H1 (cell line): ENCODE data around the gene GTPBP1. TPM values are rescaled to one million over a fixed set of nuclear protein-coding genes. Genes with fewer than 3 reads are reported as not detected.

Experiments
- CTCF ChIA-PET: fragments of 300-600 bp; sonication (Branson Sonifier 250); formaldehyde crosslinking; loops from one replicate; lab custom pipeline; 2021; ENCODE audit not compliant: partially characterized antibody; lab: Charles Lee
- POLR2A ChIA-PET: fragments of 300-600 bp; sonication (Branson Sonifier 250); formaldehyde crosslinking; loops from one replicate; lab custom pipeline; 2021; ENCODE audit warnings: inconsistent platforms; ENCODE audit not compliant: partially characterized antibody; lab: Charles Lee
- DNase-seq, 2 experiments: peaks; one replicate each; pipeline versions ENCODE4 v3.0.0 to v3.0.0-alpha.2; 2010 to 2022; ENCODE audit warnings: low spot score in 2 of 2, low read depth in 1 of 2, mixed read lengths in 1 of 2
- FAIRE-seq: peaks from 2 replicates; lab custom pipeline; 2011; peaks lifted over from hg19 to GRCh38; lab: Jason Lieb, UNC
- H2AFZ ChIP-seq: 2 replicates; pipeline ENCODE4 v1.8.1; 2012; ENCODE audit warnings: low read length, inconsistent platforms
- H2AK5ac ChIP-seq: 2 replicates; pipeline ENCODE4 v1.6.1; 2013; ENCODE audit warnings: low read depth, low read length
- H2BK120ac ChIP-seq: replicated peaks from 2 replicates; pipeline ENCODE3; 2013; ENCODE audit warnings: low read depth, low read length, inconsistent platforms
- H2BK12ac ChIP-seq: 2 replicates; pipeline ENCODE4 v1.6.1; 2013; ENCODE audit warnings: low read depth, low read length
- H2BK15ac ChIP-seq: 2 replicates; pipeline ENCODE4 v1.6.1; 2013; ENCODE audit warnings: low read length
- H2BK20ac ChIP-seq: 2 replicates; pipeline ENCODE4 v1.6.1; 2013; ENCODE audit warnings: low read length
- H2BK5ac ChIP-seq: 2 replicates; pipeline ENCODE4 v1.6.1; 2013; ENCODE audit warnings: low read depth, low read length
- H3K14ac ChIP-seq: 2 replicates; pipeline ENCODE4 v1.6.1; 2013; ENCODE audit warnings: inconsistent platforms; ENCODE audit not compliant: insufficient read length
- H3K18ac ChIP-seq: 2 replicates; pipeline ENCODE4 v1.6.1; 2013; ENCODE audit warnings: low read length; ENCODE audit errors: extremely low read depth
- H3K23ac ChIP-seq: 2 replicates; pipeline ENCODE4 v1.6.1; 2013; ENCODE audit warnings: inconsistent platforms; ENCODE audit not compliant: insufficient read length
- H3K23me2 ChIP-seq: 2 replicates; pipeline ENCODE4 v1.6.1; 2013; ENCODE audit warnings: low read depth, low read length
- H3K27ac ChIP-seq: 2 replicates; pipeline ENCODE4 v1.6.1; 2011; ENCODE audit warnings: low read depth, low read length, inconsistent platforms
- H3K27me3 ChIP-seq, 4 experiments: replicated peaks in 1 of 4; 1 replicate in 1 of 4; 2 replicates in 3 of 4; pipeline versions ENCODE4 v1.6.1 to v1.8.1; 2011 to 2013; ENCODE audit warnings: low read length in 3 of 4, mild to moderate bottlenecking in 3 of 4, inconsistent platforms in 2 of 4, mixed read lengths in 2 of 4, moderate library complexity in 1 of 4; ENCODE audit not compliant: control insufficient read depth in 3 of 4, insufficient read depth in 3 of 4; ENCODE audit errors: extremely low read depth in 1 of 4
- H3K36me3 ChIP-seq, 4 experiments: 2 replicates each; pipeline versions ENCODE4 v1.6.1 to v1.8.1; 2011 to 2013; ENCODE audit warnings: mild to moderate bottlenecking in 4 of 4, low read length in 3 of 4, moderate library complexity in 2 of 4, control low read depth in 1 of 4, inconsistent platforms in 1 of 4; ENCODE audit not compliant: insufficient read depth in 4 of 4, control insufficient read depth in 2 of 4
- H3K4ac ChIP-seq: replicated peaks from 2 replicates; pipeline ENCODE3; 2013; ENCODE audit warnings: low read length, low read depth, mixed read lengths, inconsistent platforms; ENCODE audit not compliant: insufficient read length
- H3K4me1 ChIP-seq, 4 experiments: replicated peaks in 1 of 4; 1 replicate in 1 of 4; 2 replicates in 3 of 4; pipeline versions ENCODE4 v1.6.1 to v1.8.1; 2011 to 2013; ENCODE audit warnings: low read length in 3 of 4, inconsistent platforms in 2 of 4, mixed read lengths in 1 of 4; ENCODE audit not compliant: insufficient read depth in 4 of 4, control insufficient read depth in 3 of 4
- H3K4me2 ChIP-seq, 2 experiments: 2 replicates each; pipeline versions ENCODE4 v1.6.1 to v1.8.1; 2011 to 2013; ENCODE audit warnings: low read depth in 2 of 2, low read length in 2 of 2, control low read depth in 1 of 2, inconsistent platforms in 1 of 2, mild to moderate bottlenecking in 1 of 2; ENCODE audit not compliant: insufficient read depth in 1 of 2
- H3K4me3 ChIP-seq, 4 experiments: fragments of 200-600, 300-600 bp in 1 of 4; sonication (generic), shearing (Covaris generic), sonication (Bioruptor Twin) in 1 of 4; 2 replicates each; pipeline versions ENCODE4 v1.5.1 to v1.8.1; 2011 to 2016; ENCODE audit warnings: low read length in 4 of 4, low read depth in 3 of 4, control low read depth in 2 of 4, inconsistent platforms in 2 of 4, mild to moderate bottlenecking in 2 of 4, mixed read lengths in 1 of 4, moderate library complexity in 1 of 4; ENCODE audit not compliant: insufficient read depth in 2 of 4; ENCODE audit errors: extremely low read depth in 1 of 4
- H3K56ac ChIP-seq: replicated peaks from 2 replicates; pipeline ENCODE3; 2013; ENCODE audit warnings: low read depth, mild to moderate bottlenecking, mixed read lengths, low read length, inconsistent platforms; ENCODE audit not compliant: insufficient read length
- H3K79me1 ChIP-seq: 2 replicates; pipeline ENCODE4 v1.6.1; 2013; ENCODE audit warnings: low read depth, low read length, control low read depth
- H3K79me2 ChIP-seq, 2 experiments: 2 replicates each; pipeline versions ENCODE4 v1.6.1 to v1.8.1; 2012 to 2013; ENCODE audit warnings: low read length in 2 of 2, mild to moderate bottlenecking in 2 of 2, inconsistent platforms in 1 of 2; ENCODE audit not compliant: insufficient read depth in 2 of 2, control insufficient read depth in 1 of 2
- H3K9ac ChIP-seq, 4 experiments: replicated peaks in 1 of 4; 1 replicate in 1 of 4; 2 replicates in 3 of 4; pipeline versions ENCODE4 v1.6.1 to v1.8.1; 2011 to 2013; ENCODE audit warnings: low read depth in 3 of 4, low read length in 3 of 4, control low read depth in 2 of 4, mild to moderate bottlenecking in 2 of 4, moderate library complexity in 2 of 4, inconsistent platforms in 1 of 4; ENCODE audit errors: extremely low read depth in 1 of 4
- H3K9me3 ChIP-seq, 2 experiments: 2 replicates each; pipeline versions ENCODE4 v1.6.1 to v1.8.1; 2012 to 2013; ENCODE audit warnings: mild to moderate bottlenecking in 2 of 2, moderate library complexity in 2 of 2, control low read depth in 1 of 2, inconsistent platforms in 1 of 2, low read depth in 1 of 2, low read length in 1 of 2, mixed read lengths in 1 of 2; ENCODE audit not compliant: insufficient read depth in 2 of 2
- H4K20me1 ChIP-seq, 2 experiments: replicated peaks in 1 of 2; 2 replicates each; pipeline versions ENCODE3 to v1.8.1; 2011 to 2013; ENCODE audit warnings: inconsistent platforms in 2 of 2, low read length in 2 of 2, mild to moderate bottlenecking in 1 of 2; ENCODE audit not compliant: insufficient read depth in 2 of 2, control insufficient read depth in 1 of 2
- H4K5ac ChIP-seq: 2 replicates; pipeline ENCODE4 v1.6.1; 2013; ENCODE audit warnings: low read length, low read depth, mixed read lengths, inconsistent platforms; ENCODE audit not compliant: insufficient read length
- H4K8ac ChIP-seq: 2 replicates; pipeline ENCODE4 v1.8.0; 2013; ENCODE audit warnings: mild to moderate bottlenecking, moderate library complexity, low read length, inconsistent platforms; ENCODE audit not compliant: insufficient read depth; ENCODE audit errors: extremely low read depth
- H4K91ac ChIP-seq: replicated peaks from 2 replicates; pipeline ENCODE3; 2013; ENCODE audit warnings: low read length, mixed read lengths, inconsistent platforms; ENCODE audit not compliant: insufficient read length
- ASH2L ChIP-seq: fragments of 200-600, 300-600 bp; sonication (generic); IDR thresholded peaks from one replicate; pipeline ENCODE4 v1.7.1; 2017; ENCODE audit warnings: low read length
- BRCA1 ChIP-seq: IDR thresholded peaks from 2 replicates; pipeline ENCODE4 v1.6.1; 2012; ENCODE audit warnings: low read depth, low read length, improper control_type of control experiment
- EP300 ChIP-seq, 2 experiments: IDR thresholded peaks; 1 replicate in 1 of 2; 2 replicates in 1 of 2; pipeline ENCODE4 v1.6.1; 2011 to 2012; ENCODE audit warnings: low read depth in 2 of 2, low read length in 2 of 2, mild to moderate bottlenecking in 2 of 2, borderline replicate concordance in 1 of 2, inconsistent platforms in 1 of 2, moderate library complexity in 1 of 2
- GTF2F1 ChIP-seq: IDR thresholded peaks from 2 replicates; pipeline ENCODE4 v1.6.1; 2012; ENCODE audit warnings: low read depth, low read length, improper control_type of control experiment, borderline replicate concordance
- HDAC6 ChIP-seq: IDR thresholded peaks from one replicate; pipeline ENCODE4 v1.7.1; 2012; ENCODE audit warnings: low read depth, mild to moderate bottlenecking, inconsistent platforms, low read length, moderate library complexity
- JUN ChIP-seq: IDR thresholded peaks from 2 replicates; pipeline ENCODE4 v1.6.1; 2011; ENCODE audit warnings: low read depth, mild to moderate bottlenecking, improper control_type of control experiment, low read length
- POLR2A ChIP-seq, 2 experiments: IDR thresholded peaks; 1 replicate in 1 of 2; 2 replicates in 1 of 2; pipeline ENCODE4 v1.6.1; 2011; ENCODE audit warnings: low read depth in 2 of 2, low read length in 2 of 2, mild to moderate bottlenecking in 2 of 2; ENCODE audit errors: control extremely low read depth in 1 of 2
- POLR2AphosphoS5 ChIP-seq: IDR thresholded peaks from 2 replicates; pipeline ENCODE4 v1.6.1; 2011; ENCODE audit warnings: low read depth, low read length
- SP2 ChIP-seq: IDR thresholded peaks from 2 replicates; pipeline ENCODE4 v1.6.1; 2012; ENCODE audit warnings: mild to moderate bottlenecking, low read length, inconsistent platforms
- SP4 ChIP-seq: IDR thresholded peaks from 2 replicates; pipeline ENCODE4 v1.6.1; 2012; ENCODE audit warnings: low read length, inconsistent platforms
- WGBS, 2 experiments: shearing (Covaris generic) in 1 of 2; methylation state at CpG; one replicate each; pipeline versions ENCODE4 v1.1.6 to v1.1.7; 2013 to 2015; ENCODE audit warnings: low lambda C conversion rate in 2 of 2, mixed read lengths in 2 of 2, inconsistent platforms in 1 of 2, low coverage in 1 of 2, missing lambda C conversion rate in 1 of 2; ENCODE audit not compliant: insufficient replicate concordance in 2 of 2, insufficient coverage in 1 of 2, insufficient read length in 1 of 2; ENCODE audit errors: extremely low coverage in 1 of 2, missing lambda C conversion rate in 1 of 2; 5-methylcytosine and 5-hydroxymethylcytosine counted together
- polyA plus RNA-seq, 7 experiments: library from polyadenylated mRNA; depleted of rRNA in 3 of 7; stranded (reverse) in 5 of 7; unstranded in 2 of 7; fragments of >200 nt in 5 of 7; fragments of 200-250 nt in 2 of 7; gene quantifications; 1 replicate in 5 of 7; 2 replicates in 1 of 7; 4 replicates in 1 of 7; pipeline versions ENCODE4 v1.2.1 to v1.2.3, GENCODE V29; 2011 to 2013; ENCODE audit warnings: missing spikeins in 2 of 7, mixed read lengths in 2 of 7
- total RNA-seq: library from RNA; stranded (reverse); fragmentation: NEBNext Ultra II Directional; extraction: Animal tissue kit (Norgen Biotek cat#: 25700); gene quantifications from 2 replicates; pipeline ENCODE4 v1.2.1, GENCODE V29; 2021
- TF ChIP-seq, protein P1 (sequence below), 3 experiments: IDR thresholded peaks; 1 replicate in 2 of 3; 2 replicates in 1 of 3; pipeline versions ENCODE4 v1.5.1 to v1.6.1; 2011; ENCODE audit warnings: low read length in 3 of 3, mild to moderate bottlenecking in 3 of 3, inconsistent platforms in 2 of 3, low read depth in 1 of 3, moderate library complexity in 1 of 3; ENCODE audit not compliant: insufficient read depth in 1 of 3; ENCODE audit errors: control extremely low read depth in 1 of 3

Gene GTPBP1
- total and polyA plus RNA-seq, 2 of the 8 experiments (the other 6 are each of a cell fraction or from before 2014, with no cell fraction given) = 53.1 to 91.8 TPM

DNA sequence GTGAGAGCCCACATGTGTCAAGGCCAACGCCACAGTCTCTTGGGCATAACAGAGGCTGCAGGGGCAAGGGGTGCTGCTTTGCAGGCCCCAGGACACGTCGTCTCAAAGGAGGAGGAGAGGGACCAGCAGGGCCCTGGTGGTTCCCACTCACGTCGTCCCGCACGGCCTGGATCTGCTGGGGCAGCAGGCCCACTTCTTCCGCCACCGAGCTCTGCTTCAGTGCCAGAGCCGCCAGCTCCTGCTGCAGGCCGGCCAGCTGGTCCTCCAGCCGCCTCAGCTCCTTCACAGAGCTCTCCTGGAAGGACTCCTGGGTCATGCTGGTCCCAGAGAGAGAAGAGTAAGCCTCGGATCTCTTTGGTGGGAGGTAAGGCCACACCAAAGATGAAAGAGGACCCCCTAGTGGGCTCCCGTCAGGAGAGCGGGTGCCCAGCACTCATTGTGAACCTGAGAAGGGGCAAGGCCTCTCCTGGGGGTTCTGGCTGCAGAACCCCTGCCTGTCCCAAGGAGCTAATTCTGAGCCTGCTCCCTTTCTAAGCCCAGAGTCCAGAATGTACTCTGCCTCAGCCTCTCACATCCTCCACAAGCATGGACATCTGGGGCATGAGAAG lies 34.5 kb downstream of the GTPBP1 start:
- FAIRE-seq (no peak), DNase-seq (no peak)
- Histone ChIP-seq H4K5ac (no peak overlapping the region), H3K56ac (no peak overlapping the region), H2AK5ac (no peak overlapping the region), H2BK120ac (no peak overlapping the region), H3K4ac (no peak overlapping the region), H3K4me3 (no peak overlapping the region), H3K79me2 (no peaks in the 10 kb centered on the region), H2BK5ac (no peak overlapping the region), H4K91ac (no peak overlapping the region), H3K9me3 (no peaks in the 10 kb centered on the region), H3K79me1 (no peaks in the 10 kb centered on the region), H2BK12ac (no peak overlapping the region), H4K8ac (no peak overlapping the region), H3K23me2 (no peaks in the 10 kb centered on the region), H2BK15ac (no peak overlapping the region), H3K14ac (no peak overlapping the region), H3K36me3 (peaks cover 0 to 12% (median 8%) of the 10 kb centered on the region in 4 experiments; a peak in 2 of 8 replicates), H2AFZ (no peak overlapping the region), H2BK20ac (no peak overlapping the region), H3K4me1 (no peaks in the 10 kb centered on the region), H4K20me1 (peaks cover 0 to 7% of the 10 kb centered on the region in 2 experiments), H3K27me3 (no peaks in the 10 kb centered on the region), H3K23ac (no peak overlapping the region), H3K27ac (no peak overlapping the region), H3K18ac (no peak overlapping the region), H3K9ac (no peak overlapping the region), H3K4me2 (no peak overlapping the region)
- ChIA-PET CTCF (interaction anchor here (0.8 to 11.1 kb wide), 4 partner anchors 9 to 130 kb away, joined by 3 to 95 read pairs (median 28); no protein-coding TSS in a partner anchor), POLR2A (interaction anchor here (1.2 to 13.2 kb wide), 7 partner anchors 8 to 28 kb away, joined by 3 to 112 read pairs (median 12); partner anchors contain the start of gene SUN2)
- 93% methylated on average over 15 of the region's 15 CpGs; no CpG with 5 or more reads in 1 of the 2 experiments for WGBS, 2 experiments
- TF ChIP-seq SP2 (no peak), JUN (no peak), GTF2F1 (no peak), HDAC6 (no peak), ASH2L (no peak), BRCA1 (no peak), SP4 (no peak), EP300 (IDR thresholded peaks at IDR 0.05; ENCODE audit: borderline replicate concordance in 1 of 2, low read depth in 2 of 2, low read length in 2 of 2) (no peak), POLR2AphosphoS5 (no peak; the same call in 1 of the 2 replicates), POLR2A (IDR thresholded peaks at IDR 0.05; ENCODE audit: control extremely low read depth in 1 of 2, low read depth in 2 of 2, low read length in 2 of 2) (no peak)
- TF ChIP-seq, protein P1, sequence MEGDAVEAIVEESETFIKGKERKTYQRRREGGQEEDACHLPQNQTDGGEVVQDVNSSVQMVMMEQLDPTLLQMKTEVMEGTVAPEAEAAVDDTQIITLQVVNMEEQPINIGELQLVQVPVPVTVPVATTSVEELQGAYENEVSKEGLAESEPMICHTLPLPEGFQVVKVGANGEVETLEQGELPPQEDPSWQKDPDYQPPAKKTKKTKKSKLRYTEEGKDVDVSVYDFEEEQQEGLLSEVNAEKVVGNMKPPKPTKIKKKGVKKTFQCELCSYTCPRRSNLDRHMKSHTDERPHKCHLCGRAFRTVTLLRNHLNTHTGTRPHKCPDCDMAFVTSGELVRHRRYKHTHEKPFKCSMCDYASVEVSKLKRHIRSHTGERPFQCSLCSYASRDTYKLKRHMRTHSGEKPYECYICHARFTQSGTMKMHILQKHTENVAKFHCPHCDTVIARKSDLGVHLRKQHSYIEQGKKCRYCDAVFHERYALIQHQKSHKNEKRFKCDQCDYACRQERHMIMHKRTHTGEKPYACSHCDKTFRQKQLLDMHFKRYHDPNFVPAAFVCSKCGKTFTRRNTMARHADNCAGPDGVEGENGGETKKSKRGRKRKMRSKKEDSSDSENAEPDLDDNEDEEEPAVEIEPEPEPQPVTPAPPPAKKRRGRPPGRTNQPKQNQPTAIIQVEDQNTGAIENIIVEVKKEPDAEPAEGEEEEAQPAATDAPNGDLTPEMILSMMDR (IDR thresholded peaks at IDR 0.05; ENCODE audit: control extremely low read depth in 1 of 3, insufficient read depth in 1 of 3, low read depth in 1 of 3, low read length in 3 of 3) = no peak
